HG02798 (cell line): ENCODE data around the gene CCS.
"Not testable (repeated sequence)": the region's sequence is repeated elsewhere in the genome, so short reads cannot be mapped to it uniquely, and the experiment has no call there.

Source experiments
- ATAC-seq: cut with Tn5 transposase; IDR thresholded peaks from one replicate; pipeline ENCODE4 v1.9.1; 2021; ENCODE audit warnings: mild to moderate bottlenecking; ENCODE audit not compliant: unreplicated experiment, poor library complexity

Gene CCS

GRCh38 chr11:66586136-66586535 is 6.8 kb upstream of the CCS start:
- ATAC-seq = no peak

GRCh38 chr11:66589315-66589714 is 3.7 kb upstream of the CCS start:
- ATAC-seq = not testable (repeated sequence)

GRCh38 chr11:66589996-66590675 is 2.8 kb upstream of the CCS start:
- no peak for ATAC-seq

- ATAC-seq = no peak
Observed at GRCh38 chr11:66591175-66591574, 1.8 kb upstream of the CCS start.

- ATAC-seq = peak; percentile 22
Observed at GRCh38 chr11:66593303-66593635, 284 bp downstream of the CCS start.

- no peak for ATAC-seq
Observed at GRCh38 chr11:66593650-66594049, 665 bp downstream of the CCS start.

- no peak for ATAC-seq
Observed at GRCh38 chr11:66595245-66595904, 2.4 kb downstream of the CCS start.

- no peak for ATAC-seq
Observed at GRCh38 chr11:66598993-66599392, 6.0 kb downstream of the CCS start.

- no peak for ATAC-seq
Observed at GRCh38 chr11:66600219-66600618, 7.2 kb downstream of the CCS start.

GRCh38 chr11:66600631-66601233 is 7.7 kb downstream of the CCS start:
- no peak for ATAC-seq

- ATAC-seq = no peak
Observed at GRCh38 chr11:66603072-66603471, 10.1 kb downstream of the CCS start.

- ATAC-seq = no peak
Observed at GRCh38 chr11:66604155-66604554, 11.2 kb downstream of the CCS start.

- not testable (repeated sequence) for ATAC-seq
Observed at GRCh38 chr11:66606608-66607007, 13.6 kb downstream of the CCS start.

- ATAC-seq = no peak
Observed at GRCh38 chr11:66607126-66607834, 14.3 kb downstream of the CCS start.

- ATAC-seq = no peak
Observed at GRCh38 chr11:66609721-66610617, 17.0 kb downstream of the CCS start.

GRCh38 chr11:66612458-66612857 is 19.5 kb downstream of the CCS start:
- no peak for ATAC-seq

- no peak for ATAC-seq
Observed at GRCh38 chr11:66614073-66614472, 21.1 kb downstream of the CCS start.

- ATAC-seq = peak; percentile 96
Observed at GRCh38 chr11:66616379-66617154, 23.6 kb downstream of the CCS start, which contains the start of gene RBM14. Gene RBM14, plus strand, starts transcription at chr11:66616630. Its CDS starts 91 bp downstream, at chr11:66616721.

- ATAC-seq = no peak
Observed at GRCh38 chr11:66617155-66617834, 24.3 kb downstream of the CCS start.
